Fibroblast of lung (primary cell): Measurements from ENCODE around the gene CDH19. TPM values are rescaled to one million over a fixed set of nuclear protein-coding genes. Genes with fewer than 3 reads are reported as not detected.

Source experiments
- DNase-seq, 2 donors: peaks; one replicate each; pipeline versions ENCODE4 v3.0.0 to v3.0.0-alpha.2; 2010; ENCODE audit warnings: low read depth in 2 of 2
- H2AFZ ChIP-seq: 2 replicates; pipeline ENCODE4 v1.5.1; 2012; ENCODE audit warnings: low read length, control low read depth, inconsistent platforms
- H3K27ac ChIP-seq: 2 replicates; pipeline ENCODE4 v1.5.1; 2011; ENCODE audit warnings: low read length, control low read depth; ENCODE audit not compliant: insufficient read depth
- H3K27me3 ChIP-seq: 2 replicates; pipeline ENCODE4 v1.5.1; 2011; ENCODE audit warnings: mild to moderate bottlenecking, low read length; ENCODE audit not compliant: control insufficient read depth, insufficient read depth
- H3K36me3 ChIP-seq: 2 replicates; pipeline ENCODE4 v1.5.1; 2011; ENCODE audit warnings: low read length; ENCODE audit not compliant: control insufficient read depth, insufficient read depth
- H3K4me1 ChIP-seq: 2 replicates; pipeline ENCODE4 v1.5.1; 2011; ENCODE audit warnings: low read length; ENCODE audit not compliant: control insufficient read depth, insufficient read depth; ENCODE audit errors: extremely low read depth
- H3K4me2 ChIP-seq: 2 replicates; pipeline ENCODE4 v1.5.1; 2011; ENCODE audit warnings: low read length, control low read depth; ENCODE audit not compliant: insufficient read depth; ENCODE audit errors: extremely low read depth
- H3K4me3 ChIP-seq, 4 experiments: fragments of 200-600 bp in 1 of 4; sonication (generic) in 1 of 4; replicated peaks in 1 of 4; 2 replicates each; pipeline ENCODE4 v1.5.1; 2011 to 2016; ENCODE audit warnings: low read length in 4 of 4, low read depth in 3 of 4, mild to moderate bottlenecking in 3 of 4, control low read depth in 2 of 4, inconsistent platforms in 1 of 4, mixed read lengths in 1 of 4; ENCODE audit not compliant: insufficient read depth in 1 of 4; ENCODE audit errors: control extremely low read depth in 1 of 4
- H3K79me2 ChIP-seq: 2 replicates; pipeline ENCODE4 v1.5.1; 2012; ENCODE audit warnings: mild to moderate bottlenecking, low read length, inconsistent platforms; ENCODE audit not compliant: control insufficient read depth, insufficient read depth
- H3K9ac ChIP-seq: 2 replicates; pipeline ENCODE4 v1.5.1; 2011; ENCODE audit warnings: mild to moderate bottlenecking, low read length, control low read depth; ENCODE audit not compliant: insufficient read depth
- H3K9me3 ChIP-seq: 2 replicates; pipeline ENCODE4 v1.5.1; 2012; ENCODE audit warnings: low read depth, low read length; ENCODE audit not compliant: control insufficient read depth, insufficient read depth
- H4K20me1 ChIP-seq: 2 replicates; pipeline ENCODE4 v1.5.1; 2011; ENCODE audit warnings: low read length; ENCODE audit not compliant: control insufficient read depth, insufficient read depth; ENCODE audit errors: extremely low read depth
- CTCF ChIP-seq, 2 donors: IDR thresholded peaks in 1 of 2; conservative IDR thresholded peaks in 1 of 2; 1 replicate in 1 of 2; 2 replicates in 1 of 2; pipeline ENCODE4 v1.5.1; 2011 to 2012; ENCODE audit warnings: low read length in 2 of 2, control low read depth in 1 of 2, inconsistent platforms in 1 of 2, low read depth in 1 of 2, mild to moderate bottlenecking in 1 of 2
- EZH2 ChIP-seq: IDR thresholded peaks from 2 replicates; pipeline ENCODE4 v1.5.1; 2012; ENCODE audit warnings: low read length, control low read depth, mild to moderate bottlenecking; ENCODE audit errors: missing control alignments
- polyA plus RNA-seq, 2 donors: library from polyadenylated mRNA; depleted of rRNA in 1 of 2; stranded (reverse) in 1 of 2; unstranded in 1 of 2; fragments of >200 nt; gene quantifications; 2 replicates each; pipeline ENCODE4 v1.2.1, GENCODE V29; 2011 to 2012; ENCODE audit warnings: missing spikeins in 1 of 2
- total RNA-seq: library from RNA; depleted of rRNA; stranded (reverse); fragments of >200 nt; gene quantifications from 2 replicates; pipeline ENCODE4 v1.2.1, GENCODE V29; 2014

The CDH19 gene
- total and polyA plus RNA-seq, 2 donors (not counting 1 experiment from before 2014, with no cell fraction given): not detected

- TF ChIP-seq EZH2 (no peak), CTCF (conservative IDR thresholded peaks at IDR 0.05 in 1 of 2, IDR thresholded peaks at IDR 0.05 in 1 of 2; ENCODE audit: low read depth in 1 of 2, low read length in 2 of 2) (no peak)
- no peaks in the 10 kb centered on the region for H3K36me3 ChIP-seq
Observed at GRCh38 chr18:66630831-66631230, 26.9 kb upstream of the CDH19 start.

GRCh38 chr18:66623821-66624220 is 19.9 kb upstream of the CDH19 start:
- TF ChIP-seq EZH2 (no peak), CTCF (conservative IDR thresholded peaks at IDR 0.05 in 1 of 2, IDR thresholded peaks at IDR 0.05 in 1 of 2; ENCODE audit: low read depth in 1 of 2, low read length in 2 of 2) (no peak)
- Histone ChIP-seq H3K36me3 (no peaks in the 10 kb centered on the region), H3K79me2 (no peaks in the 10 kb centered on the region), H3K4me3 (no peak overlapping the region), H3K27ac (no peak overlapping the region), H3K4me2 (no peak overlapping the region), H3K4me1 (no peaks in the 10 kb centered on the region), H3K9me3 (no peaks in the 10 kb centered on the region), H3K9ac (no peak overlapping the region), H2AFZ (no peak overlapping the region), H3K27me3 (no peaks in the 10 kb centered on the region), H4K20me1 (no peaks in the 10 kb centered on the region)
- no peak for DNase-seq

More at GRCh38 chr18:66630831-66631230, 26.9 kb upstream of the CDH19 start:
- Histone ChIP-seq H3K79me2 (no peaks in the 10 kb centered on the region), H3K4me2 (no peak overlapping the region), H3K9ac (no peak overlapping the region), H3K4me3 (no peak overlapping the region), H3K9me3 (no peaks in the 10 kb centered on the region), H2AFZ (no peak overlapping the region), H3K4me1 (no peaks in the 10 kb centered on the region), H4K20me1 (no peaks in the 10 kb centered on the region), H3K27ac (no peak overlapping the region), H3K27me3 (no peaks in the 10 kb centered on the region)
- no peak for DNase-seq

- Histone ChIP-seq H3K4me3 (no peak overlapping the region), H3K36me3 (no peaks in the 10 kb centered on the region), H3K4me2 (no peak overlapping the region), H4K20me1 (no peaks in the 10 kb centered on the region), H3K79me2 (no peaks in the 10 kb centered on the region), H3K27ac (no peak overlapping the region), H3K4me1 (no peaks in the 10 kb centered on the region), H3K9me3 (no peaks in the 10 kb centered on the region), H3K27me3 (no peaks in the 10 kb centered on the region), H2AFZ (no peak overlapping the region), H3K9ac (no peak overlapping the region)
- DNase-seq: no peak
- no peak for TF ChIP-seq CTCF (conservative IDR thresholded peaks at IDR 0.05 in 1 of 2, IDR thresholded peaks at IDR 0.05 in 1 of 2; ENCODE audit: low read depth in 1 of 2, low read length in 2 of 2)
- TF ChIP-seq EZH2: no peak
Observed at GRCh38 chr18:66621816-66622576, 18.1 kb upstream of the CDH19 start.
